Stimulated activated CD4-positive, alpha-beta T cell treated with anti-CD3 and anti-CD28 coated beads, TNF-alpha, amount 100 ng/mL, for 4 hours (primary cell): ENCODE data around the gene GPRIN1.
"Not testable (repeated sequence)": the region's sequence is repeated elsewhere in the genome, so short reads cannot be mapped to it uniquely, and the experiment has no call there.

Source experiments
- DNase-seq, 3 experiments: peaks; one replicate each; pipeline ENCODE4 v3.0.0-alpha.2; 2020; ENCODE audit warnings: low read depth in 3 of 3

The GPRIN1 gene

DNA sequence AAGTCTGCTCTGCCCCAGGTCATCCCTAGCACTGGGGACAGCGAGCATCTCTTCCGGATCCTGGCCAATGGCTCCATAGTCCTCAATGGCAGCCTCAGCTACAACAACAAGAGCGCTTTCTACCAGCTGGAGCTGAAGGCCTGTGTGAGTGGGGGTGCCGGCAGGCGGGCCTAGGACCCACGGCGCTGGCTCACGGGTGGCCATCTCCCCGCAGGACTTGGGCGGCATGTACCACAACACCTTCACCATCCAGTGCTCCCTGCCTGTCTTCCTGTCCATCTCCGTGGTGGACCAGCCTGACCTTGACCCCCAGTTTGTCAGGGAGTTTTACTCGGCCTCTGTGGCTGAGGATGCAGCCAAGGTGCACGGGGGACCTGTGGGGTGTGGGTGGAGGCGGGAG lies 34.9 kb downstream of the GPRIN1 start:
- no peak for DNase-seq

DNA sequence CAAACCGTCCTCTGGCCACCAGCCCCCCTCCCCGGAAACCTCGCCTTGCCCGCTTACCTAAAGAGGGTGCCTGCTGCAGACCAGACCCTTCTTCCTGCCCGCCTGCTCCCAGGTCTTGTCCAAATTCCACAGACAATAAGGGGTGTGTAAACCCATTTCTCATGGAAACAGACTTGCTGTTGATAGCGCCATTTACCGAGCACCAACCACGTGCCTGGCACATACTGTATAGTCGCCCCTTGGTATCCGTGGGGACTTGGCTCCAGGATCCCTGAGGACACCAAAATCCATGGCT lies 35.7 kb downstream of the GPRIN1 start:
- DNase-seq = no peak

DNA sequence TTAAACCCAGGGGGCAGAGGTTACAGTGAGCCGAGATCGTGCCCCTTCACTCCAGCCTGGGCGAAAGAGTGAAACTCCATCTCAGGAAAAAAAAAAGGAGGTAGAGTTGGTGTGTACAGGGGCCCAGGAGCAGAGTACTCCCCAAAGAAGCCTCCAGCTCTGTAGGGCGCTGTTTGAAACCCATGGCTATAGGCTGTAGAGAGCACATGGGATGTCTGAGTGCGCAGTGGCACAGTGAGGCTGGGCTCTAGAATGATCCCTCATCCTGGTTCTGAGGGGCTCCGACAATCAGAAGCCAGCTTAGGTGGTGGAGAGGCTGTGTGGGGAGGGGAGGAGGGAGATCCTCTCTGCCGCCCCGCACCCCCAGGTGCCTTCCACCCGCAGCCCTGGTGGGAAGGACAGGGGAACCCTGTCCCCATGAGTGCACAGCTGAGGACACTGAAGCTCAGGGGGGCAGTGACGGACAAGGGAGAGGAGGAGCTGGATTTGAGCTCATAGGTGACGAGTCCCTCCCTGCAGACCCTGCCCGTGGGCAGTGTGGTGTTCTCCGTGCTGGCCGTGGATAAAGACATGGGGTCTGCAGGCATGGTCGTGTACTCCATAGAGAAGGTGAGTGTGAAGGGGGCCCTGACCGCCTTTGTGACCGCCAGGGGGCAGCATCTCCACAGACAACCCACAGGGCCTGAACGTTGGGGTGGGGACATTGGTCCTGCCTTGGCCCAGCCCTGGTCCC lies 36.2 kb downstream of the GPRIN1 start:
- DNase-seq = peak; percentile 59 to 76 (median 73)

DNA sequence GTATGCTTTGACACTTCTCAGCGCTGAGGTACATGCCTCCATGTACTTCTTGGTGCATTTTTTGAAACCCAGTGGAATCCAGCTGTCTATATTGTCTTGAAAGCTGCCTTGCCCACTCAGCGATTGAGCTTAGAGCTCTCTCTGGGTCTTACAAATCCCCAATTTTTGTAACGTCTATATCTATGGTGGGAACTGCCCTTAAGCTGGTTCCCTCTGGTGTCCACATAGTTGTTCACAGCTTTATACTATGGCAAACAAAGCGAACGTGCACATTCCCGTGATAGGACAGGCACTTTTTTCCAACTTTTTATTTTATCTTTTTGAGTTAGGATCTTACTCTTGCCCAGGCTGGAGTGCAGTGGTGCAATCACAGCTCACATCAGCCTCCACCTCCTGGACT lies 39.9 kb downstream of the GPRIN1 start:
- no peak for DNase-seq

DNA sequence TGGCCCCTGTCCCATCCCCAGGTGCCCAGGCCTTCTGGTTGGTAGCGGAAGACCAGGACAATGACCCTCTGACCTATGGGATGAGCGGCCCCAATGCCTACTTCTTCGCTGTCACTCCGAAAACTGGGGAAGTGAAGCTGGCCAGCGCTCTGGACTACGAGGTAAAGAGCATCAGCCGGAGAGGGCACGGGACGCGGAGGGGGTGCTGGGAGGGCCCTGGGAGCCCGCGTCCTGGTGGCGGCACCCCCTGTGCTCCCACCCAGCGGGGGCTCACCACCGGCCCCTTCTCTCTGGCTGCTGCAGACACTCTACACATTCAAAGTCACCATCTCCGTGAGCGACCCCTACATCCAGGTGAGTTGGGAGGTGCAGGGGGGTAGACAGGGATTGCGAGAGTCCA lies 41.3 kb downstream of the GPRIN1 start:
- DNase-seq = no peak

DNA sequence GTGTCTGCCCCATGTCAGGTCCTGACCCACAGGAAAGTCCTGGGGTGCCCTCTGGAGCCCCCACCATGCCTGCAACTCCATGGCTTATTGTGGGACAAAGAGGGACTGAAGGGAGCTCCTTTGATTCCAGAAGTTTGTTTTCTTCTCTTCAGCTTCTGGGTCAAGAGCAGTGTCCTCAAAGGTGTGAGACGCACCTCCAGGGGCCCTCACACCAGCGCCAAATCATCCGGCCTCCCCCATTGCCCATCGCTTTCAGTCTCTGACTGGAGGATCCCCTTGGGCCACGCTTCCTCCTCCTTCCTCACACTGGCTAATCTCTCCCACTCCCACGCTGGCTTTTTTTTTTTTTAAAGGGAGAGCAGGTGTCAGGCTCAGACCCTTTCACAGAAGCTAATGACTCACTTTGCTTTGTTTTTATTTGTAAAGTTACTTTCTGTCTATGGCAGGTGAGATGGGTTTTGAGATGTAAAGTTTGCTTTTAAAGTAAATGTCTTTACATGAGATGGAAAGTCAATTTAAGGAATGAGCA lies 44.1 kb downstream of the GPRIN1 start:
- no peak for DNase-seq

DNA sequence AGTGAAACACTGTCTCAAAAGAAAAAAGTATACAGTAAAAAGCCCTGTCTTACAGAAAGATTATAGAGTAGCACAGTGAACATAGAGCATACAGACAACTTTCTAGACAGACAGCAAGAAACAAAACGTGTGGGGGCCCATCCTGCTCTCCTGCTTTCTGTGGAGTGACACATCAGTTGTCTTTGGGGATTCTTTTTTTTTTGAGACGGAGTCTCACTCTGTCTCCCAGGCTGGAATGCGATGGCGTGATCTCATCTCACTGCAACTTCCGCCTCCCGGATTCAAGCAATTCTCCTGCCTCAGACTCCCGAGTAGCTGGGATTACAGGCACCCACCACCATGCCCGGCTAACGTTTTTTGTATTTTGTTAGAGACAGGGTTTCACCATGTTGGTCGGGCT lies 46.0 kb downstream of the GPRIN1 start:
- no peak for DNase-seq

DNA sequence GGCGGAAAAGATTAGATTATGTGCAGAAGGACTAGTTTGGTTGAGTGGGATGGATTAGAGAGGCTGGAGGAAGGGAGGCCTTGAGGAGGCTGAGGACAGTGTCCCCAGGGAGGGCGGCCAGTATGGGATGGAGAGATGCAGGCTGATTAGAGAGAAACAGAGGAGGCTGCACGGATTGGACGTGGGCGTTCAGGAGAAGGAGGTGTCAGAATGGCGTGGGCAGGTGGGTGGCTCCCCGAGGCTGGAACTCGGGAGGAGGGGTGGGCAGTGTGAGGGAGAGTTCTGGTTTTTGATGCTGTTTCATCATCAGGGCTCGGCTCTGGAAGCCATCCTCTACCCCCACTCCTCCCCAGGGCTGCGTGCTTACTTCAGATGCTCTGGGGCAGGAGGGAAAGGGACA lies 47.8 kb downstream of the GPRIN1 start:
- no peak for DNase-seq

DNA sequence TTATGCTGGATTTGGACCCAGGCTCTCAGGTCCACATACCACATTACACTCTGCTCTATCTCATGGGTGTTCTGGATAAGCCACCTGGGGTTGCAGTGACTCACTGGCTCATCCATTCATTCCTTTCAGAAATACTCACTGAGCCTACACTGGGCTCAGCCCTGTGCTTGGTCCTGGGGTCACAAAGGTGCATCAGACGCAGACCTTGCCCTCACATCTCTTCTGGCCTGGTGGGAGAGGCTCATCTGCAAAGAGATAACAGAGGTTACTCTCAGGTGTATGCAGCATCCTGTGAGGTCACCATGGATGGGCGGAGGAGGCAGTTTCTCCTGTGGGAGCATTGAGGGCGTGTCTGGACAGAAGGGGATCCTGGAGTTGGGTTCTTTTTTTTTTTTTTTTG lies 48.7 kb downstream of the GPRIN1 start:
- DNase-seq = no peak

DNA sequence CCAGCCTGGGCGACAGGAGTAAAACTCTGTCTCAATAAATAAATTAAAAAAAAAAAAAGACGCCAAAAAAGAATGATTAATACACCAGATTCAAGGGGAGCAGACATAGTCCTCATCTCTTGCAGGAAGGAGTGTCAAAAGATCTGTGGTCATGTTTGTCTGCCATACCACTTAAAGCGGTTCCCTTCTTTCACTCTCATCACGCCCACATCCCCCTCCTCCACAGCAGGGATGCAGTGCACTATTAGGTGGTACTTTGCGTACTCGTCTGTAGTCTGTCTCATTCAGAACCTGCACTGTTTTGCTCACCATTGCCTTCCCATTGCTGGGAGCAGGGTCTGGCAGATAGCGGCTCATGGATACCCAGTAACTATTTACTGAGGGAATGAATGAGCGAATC lies 49.6 kb downstream of the GPRIN1 start:
- no peak for DNase-seq

DNA sequence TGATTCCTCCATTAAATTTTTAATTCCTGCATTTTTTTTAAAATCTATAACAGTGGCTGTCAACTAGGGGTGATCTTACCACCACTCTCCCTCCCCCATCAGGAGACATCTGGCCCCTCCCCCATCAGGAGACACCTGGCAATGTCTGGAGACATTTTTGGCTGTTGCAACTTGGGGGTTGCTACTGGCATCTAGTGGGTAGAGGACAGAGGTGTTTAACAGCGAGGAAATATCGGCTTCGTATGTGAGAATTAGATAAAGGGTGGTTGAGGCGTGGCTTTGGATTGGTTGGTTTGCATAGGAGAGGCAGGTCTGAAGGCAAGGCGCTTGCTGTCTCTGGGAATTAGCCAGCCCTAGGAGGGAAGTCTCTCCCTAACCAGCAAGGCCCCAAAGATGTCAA lies 50.3 kb downstream of the GPRIN1 start:
- DNase-seq = no peak

DNA sequence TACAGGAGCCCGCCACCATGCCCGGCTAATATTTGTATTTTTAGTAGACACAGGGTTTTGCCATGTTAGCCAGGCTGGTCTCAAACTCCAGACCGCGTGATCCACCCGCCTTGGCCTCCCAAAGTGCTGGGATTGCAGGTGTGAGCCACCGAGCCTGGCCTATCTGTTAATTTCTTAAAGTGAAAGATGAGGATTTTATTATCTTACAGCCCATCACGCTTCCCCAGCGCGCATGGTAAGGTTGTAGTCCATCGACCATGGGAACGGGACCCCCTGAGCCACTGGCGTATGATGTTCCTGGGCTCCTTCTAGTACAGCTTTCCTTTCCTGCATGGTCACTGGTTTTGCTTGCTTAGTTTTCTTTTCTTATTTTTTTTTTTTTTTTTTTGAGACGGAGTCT lies 52.1 kb downstream of the GPRIN1 start:
- no peak for DNase-seq

DNA sequence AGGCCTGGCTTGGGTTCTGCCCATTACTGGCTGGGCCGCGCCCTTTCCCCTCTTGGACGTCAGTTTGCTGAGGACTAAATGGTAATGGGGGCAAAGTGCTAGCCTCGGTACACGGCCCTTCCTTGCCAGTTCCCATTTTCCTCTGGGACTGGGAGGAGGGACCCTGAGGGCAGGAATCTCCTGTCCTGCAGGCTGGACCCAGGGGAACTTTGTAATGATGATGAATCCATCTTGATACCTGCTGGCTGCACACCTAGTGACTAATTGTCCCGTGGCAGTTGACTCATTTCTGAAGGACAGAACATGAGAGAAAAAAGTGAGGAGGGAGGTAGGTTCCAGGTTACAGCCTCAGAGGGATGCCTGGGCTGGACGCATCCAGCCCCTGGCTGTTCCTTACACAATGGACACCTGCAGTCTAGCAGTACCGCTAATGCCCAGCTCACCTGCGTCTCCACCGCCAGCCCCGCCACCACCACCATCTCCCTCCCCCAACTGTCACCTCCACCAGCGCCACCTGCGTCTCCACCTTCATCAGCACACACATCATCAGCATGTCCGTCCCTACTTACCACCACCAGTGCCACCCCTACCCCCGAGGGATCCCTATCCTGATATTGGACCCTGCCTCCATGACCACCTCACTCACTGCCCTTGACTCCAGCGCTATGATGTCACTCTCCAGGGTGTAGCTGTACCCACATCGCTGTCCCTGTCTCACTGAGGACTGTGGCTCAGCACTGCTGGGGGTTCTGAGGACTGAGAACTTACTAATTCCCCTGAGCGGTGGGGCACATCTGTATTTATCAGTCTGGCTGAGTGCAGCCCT lies 56.5 kb downstream of the GPRIN1 start:
- DNase-seq = no peak

DNA sequence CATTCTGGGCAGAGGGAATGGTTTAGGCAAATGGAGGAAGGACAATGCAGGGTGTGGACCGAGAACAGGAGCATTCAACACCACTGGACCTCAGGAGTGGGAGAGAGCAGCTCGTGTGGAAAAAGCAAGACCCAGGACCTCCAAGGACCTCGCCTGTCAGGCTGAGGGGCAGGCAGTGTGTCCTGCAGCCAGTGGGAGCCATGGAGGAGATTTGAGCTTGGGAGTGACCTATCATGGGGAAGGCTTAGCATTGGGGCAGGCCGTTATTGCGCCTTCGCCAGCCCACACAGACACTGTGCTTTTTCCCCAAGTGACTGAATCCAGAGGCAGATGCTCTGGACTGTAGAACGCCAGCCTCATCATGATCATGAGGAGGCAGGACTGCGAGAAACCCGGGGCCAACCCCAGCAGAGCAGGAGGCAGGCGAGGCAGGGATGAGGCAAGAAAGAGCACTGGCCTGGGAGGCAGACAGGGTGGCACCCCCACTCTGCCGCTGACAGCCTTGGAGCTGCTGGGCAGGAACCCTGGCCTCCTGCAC lies 57.6 kb downstream of the GPRIN1 start:
- no peak for DNase-seq

DNA sequence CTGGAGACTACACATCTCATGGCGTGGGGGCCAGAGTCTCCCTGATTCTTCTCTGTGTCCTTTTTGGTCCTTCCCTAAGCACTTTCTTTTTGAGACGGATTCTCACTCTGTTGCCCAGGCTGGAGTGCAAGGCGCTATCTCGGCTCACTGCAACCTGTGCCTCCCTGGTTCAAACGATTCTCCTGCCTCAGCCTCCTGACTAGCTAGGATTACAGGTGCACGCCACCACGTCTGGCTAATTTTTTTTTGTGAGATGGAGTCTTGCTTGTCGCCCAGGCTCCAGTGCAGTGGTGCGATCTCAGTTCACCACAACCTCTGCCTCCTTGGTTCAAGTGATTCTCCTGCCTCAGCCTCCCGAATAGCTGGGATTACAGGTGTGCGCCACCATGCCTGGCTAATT lies 59.0 kb downstream of the GPRIN1 start:
- not testable (repeated sequence) for DNase-seq

DNA sequence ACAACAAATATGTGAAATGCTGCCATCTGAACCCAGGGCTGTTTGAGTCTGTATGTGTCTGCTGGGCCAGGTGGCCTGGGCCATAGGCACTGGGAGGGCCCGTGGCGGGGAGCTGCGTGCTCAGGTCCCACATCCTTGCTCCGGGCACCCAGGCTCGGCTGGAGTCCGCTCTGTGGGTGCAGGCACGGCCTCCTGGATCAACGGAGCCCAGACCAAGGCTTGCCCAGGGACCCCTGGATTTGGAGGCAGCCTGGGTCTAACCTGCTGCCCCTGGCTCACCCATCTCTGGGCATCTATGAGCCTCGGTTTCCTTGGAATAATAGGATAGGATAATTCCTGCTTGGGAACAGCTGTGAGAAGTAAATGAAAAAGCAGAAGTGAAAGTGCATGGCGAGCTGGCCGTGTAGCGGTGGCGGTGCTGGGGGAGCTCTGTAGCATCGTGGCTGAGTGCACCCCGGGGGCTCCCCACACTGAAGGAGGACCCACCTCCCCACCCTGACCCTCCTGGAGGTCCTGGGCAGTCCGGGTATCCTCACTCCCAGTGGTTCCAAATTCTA lies 59.6 kb downstream of the GPRIN1 start:
- no peak for DNase-seq

DNA sequence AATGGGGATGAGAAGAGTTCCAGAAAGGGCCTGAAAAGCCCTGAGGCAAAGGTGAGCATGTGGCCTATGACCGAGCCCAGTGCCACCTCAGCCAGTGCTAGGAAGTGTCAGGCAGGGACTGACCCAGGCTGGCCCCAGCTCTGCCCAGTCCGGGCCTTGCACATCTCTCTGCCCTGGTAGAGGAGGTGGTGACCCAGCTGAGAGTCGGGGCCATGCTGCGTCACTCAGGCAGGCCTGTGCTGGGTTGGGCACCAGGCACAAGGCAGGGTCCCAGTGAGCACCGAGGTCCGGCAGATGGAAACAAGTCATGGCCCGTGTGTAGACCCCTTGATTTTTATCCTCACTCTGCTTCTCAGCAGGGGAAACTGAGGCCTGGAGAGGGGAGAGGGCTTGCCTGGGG lies 60.1 kb downstream of the GPRIN1 start:
- no peak for DNase-seq

DNA sequence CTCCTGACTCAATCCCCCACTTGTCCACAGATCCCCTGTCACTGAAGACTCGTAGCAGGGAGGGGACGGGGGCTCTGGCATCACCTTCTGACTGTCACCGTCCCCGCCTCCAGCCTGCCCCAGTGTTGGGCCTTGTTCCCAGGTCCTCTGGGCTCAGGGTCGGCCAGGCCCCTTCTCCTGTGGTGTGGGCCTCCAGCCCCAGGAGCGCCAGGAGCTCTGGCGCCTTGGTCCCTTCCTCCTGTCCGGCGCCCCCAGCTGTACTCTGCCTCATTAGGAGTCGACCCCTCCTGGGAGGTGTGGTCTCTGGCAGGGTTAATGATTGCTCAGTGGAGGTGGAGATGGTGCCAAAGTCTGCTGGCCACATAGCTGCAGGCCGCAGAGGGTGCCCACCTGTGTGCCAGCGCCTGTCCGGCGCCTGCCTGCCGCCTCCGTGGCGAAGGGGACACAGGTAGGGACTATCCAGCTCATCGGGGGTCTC lies 61.0 kb downstream of the GPRIN1 start, which contains the start of gene CDHR2:
CDHR2 (plus strand) TSS at position 376 of the 478 bp plus-strand sequence. CDS start 16,011 bp downstream, outside the sequence.
- DNase-seq = no peak

DNA sequence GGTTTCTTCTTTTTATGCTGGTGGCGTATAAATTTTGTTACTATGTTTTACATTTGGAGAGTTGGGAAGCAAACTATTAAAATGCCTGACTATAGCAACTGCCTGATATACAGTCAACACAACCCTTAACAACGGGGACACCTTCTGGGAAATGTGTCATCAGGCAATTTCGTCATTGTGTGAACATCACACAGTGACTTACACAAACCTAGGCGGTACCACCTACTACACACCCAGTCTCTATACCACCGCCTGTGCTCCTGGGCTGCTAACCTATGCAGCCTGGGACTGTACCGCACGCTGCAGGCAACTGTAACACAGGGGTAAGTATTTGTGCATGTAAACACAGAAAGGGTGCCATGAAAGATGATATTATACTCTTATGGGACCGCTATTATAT lies 62.2 kb downstream of the GPRIN1 start:
- no peak for DNase-seq
